HPDE6-E6E7 (cell line): Measurements from ENCODE around the gene LILRA1.
"Not testable (repeated sequence)": the region's sequence is repeated elsewhere in the genome, so short reads cannot be mapped to it uniquely, and the experiment has no call there.

Experiments
- DNase-seq: peaks from one replicate; pipeline ENCODE4 v3.0.0; 2011; ENCODE audit warnings: missing footprints; ENCODE audit errors: extremely low spot score

LILRA1 gene

DNA sequence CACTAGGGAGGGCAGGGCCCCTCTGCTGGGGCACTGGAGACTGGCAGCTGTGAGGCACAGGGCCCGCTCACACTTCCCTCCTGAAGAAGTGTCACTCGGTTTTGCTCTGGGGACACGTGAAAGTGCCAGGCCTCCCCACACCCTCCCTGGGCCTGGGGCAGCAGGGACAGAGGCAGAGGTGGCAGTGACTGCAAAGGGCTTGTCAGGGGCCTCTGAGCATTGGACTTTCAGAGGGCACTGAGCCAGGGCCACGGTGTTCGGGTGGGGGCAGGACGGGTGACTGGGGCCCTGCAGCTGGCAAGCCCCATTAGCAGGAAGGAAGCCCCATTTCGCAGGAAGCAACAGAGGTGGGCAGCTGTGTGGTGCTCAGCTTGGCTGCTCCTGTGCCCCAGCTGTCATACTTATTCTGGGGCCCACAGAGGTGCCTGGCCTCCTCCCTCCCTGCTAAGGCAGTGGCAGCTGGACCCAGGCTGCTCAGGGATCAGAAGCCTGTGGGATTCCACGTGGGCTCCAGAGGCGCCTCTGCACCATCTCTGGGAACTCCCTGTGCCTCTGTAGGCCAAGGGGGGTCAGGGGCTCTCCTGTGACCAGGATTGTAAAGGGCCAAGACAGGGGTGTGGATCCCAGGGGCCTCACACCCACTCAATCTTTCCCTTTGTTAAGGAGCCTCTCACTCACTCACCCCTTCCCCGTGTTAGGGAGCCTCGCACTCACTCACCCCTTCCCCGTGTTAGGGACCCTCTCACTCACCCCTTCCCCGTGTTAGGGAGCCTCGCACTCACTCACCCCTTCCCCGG is 31.7 kb downstream of the LILRA1 start:
- DNase-seq: not testable (repeated sequence)

DNA sequence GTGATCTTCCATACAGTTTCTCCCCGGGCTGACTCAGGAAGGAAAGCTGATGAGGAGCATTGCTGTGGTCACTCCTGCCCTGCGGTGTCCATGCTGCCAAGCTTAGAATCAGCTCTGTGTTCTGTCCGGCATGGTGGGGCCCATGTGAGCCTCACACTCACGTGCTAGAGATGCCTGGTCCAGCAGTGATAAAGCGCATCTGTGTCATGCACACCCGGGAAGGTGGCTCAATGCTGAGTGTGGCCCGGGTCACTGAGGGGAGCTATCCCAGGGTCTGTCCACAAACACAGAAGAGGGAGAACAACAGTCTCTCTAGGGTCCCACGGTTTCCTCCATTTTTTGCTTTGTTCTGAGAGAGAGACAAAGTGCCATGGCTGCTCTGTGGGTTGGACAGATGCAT is 33.3 kb downstream of the LILRA1 start:
- DNase-seq: no peak

DNA sequence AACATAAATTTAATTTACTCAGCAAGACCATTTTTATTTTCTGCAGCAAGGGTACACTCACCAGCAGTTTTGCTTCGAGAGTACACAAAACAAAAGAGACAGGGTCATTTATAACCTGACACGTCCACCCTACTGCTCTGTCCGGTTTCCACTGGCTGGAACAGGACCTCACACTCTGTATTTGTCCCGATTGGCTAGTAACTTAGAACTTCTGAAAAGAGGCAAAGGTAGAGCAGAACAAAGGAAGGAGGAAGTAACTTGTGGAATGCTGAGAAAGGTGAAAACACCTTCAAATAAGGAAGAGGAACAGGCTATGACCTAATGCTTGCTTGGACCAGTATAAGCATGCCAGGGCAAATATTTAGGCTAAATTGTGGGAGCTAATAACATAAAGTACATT is 34.5 kb downstream of the LILRA1 start:
- DNase-seq: not testable (repeated sequence)

DNA sequence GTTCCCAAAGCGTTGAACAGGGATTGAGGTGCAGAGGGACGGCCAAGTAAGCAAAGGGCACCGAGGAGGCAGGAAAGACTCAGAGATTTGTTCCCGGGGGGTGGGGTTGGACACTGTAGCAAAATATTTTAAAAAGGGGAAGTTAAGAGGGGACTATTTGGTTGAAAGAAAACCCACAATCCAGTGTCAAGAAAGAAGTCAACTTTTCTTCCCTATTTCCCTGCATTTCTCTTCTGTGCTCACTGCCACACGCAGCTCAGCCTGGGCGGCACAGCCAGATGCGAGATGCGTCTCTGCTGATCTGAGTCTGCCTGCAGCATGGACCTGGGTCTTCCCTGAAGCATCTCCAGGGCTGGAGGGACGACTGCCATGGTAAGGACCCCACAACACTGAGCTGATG is 36.8 kb downstream of the LILRA1 start, which contains the start of gene LILRB1:
LILRB1 (plus strand) TSS at position 223 of the 400 bp plus-strand sequence. CDS start 590 bp downstream, outside the sequence.
- DNase-seq: not testable (repeated sequence)

DNA sequence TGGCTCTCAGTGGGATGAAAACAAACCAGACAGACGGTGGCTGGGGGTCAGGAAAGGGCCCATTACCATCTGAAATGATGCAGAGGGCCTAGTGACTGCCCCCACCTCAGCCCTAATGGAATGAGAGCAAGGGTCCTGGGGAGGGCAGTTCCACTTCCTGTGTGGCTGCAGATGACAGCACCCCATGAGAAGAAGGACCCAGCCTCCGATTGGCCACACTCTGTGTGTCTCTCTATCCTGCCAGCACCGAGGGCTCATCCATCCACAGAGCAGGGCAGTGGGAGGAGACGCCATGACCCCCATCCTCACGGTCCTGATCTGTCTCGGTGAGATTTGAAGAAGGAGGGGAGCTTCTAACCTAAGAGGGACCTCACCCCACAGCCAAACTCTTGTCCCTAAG is 37.4 kb downstream of the LILRA1 start:
- no peak for DNase-seq

DNA sequence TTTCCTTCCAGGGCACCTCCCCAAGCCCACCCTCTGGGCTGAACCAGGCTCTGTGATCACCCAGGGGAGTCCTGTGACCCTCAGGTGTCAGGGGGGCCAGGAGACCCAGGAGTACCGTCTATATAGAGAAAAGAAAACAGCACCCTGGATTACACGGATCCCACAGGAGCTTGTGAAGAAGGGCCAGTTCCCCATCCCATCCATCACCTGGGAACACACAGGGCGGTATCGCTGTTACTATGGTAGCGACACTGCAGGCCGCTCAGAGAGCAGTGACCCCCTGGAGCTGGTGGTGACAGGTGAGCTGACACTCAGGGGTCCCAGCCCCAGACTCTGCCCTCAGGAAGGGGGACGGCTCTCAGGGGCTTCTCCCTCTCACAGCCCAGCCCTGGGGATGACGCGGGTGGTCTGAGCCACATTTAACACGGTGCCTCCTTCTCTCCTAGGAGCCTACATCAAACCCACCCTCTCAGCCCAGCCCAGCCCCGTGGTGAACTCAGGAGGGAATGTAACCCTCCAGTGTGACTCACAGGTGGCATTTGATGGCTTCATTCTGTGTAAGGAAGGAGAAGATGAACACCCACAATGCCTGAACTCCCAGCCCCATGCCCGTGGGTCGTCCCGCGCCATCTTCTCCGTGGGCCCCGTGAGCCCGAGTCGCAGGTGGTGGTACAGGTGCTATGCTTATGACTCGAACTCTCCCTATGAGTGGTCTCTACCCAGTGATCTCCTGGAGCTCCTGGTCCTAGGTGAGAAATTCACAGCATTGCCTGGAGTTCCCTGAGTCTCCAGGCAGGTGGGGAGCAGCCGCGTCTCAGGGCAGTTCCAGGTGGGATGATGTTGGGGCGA is 38.3 kb downstream of the LILRA1 start:
- not testable (repeated sequence) for DNase-seq

DNA sequence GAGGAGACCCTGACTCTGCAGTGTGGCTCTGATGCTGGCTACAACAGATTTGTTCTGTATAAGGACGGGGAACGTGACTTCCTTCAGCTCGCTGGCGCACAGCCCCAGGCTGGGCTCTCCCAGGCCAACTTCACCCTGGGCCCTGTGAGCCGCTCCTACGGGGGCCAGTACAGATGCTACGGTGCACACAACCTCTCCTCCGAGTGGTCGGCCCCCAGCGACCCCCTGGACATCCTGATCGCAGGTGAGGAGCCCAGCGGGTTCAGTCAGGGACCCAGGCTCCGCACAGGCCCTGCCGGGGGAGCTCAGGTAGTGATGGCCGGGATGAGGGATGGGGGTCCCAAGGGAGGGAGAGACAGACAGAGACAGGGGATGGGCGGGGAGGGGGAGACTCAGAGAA is 39.1 kb downstream of the LILRA1 start:
- DNase-seq: not testable (repeated sequence)

DNA sequence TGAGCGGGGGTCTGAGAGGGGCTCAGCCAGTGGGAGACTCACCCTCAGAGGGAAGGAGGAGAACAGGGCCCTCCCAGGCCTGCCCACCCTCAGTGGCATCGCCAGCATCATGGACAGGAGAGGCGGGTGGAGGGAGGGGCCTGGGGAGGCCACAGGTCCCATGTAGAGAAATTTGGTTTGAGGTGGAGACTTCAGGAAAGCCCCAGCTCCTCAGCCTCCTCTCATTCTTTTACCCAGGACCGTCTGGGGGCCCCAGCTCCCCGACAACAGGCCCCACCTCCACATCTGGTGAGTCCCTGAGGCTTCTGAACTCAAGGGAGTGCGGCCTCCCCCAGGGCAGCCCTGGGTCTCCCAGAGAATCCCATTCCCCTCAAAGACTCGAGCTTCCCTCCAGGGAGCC is 40.0 kb downstream of the LILRA1 start:
- no peak for DNase-seq

DNA sequence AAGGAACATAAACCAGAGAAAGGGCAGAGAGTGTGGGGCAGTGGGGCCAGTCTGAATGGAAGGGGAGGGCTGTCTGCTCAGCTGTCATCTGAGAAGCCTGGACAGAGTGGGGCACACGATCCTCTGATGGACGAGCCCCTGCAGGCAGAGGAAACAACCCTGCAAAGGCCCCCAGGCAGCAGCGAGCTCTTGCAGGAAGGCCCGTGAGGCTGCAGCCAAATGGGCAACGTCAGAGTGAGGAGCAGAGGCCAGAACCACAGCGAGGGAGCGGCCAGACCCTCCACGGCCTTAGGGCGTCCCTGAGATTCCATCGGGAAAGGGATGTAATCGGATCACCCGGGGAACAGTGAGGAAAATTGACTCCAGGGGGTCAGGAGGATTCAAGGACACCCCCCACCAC is 42.6 kb downstream of the LILRA1 start:
- not testable (repeated sequence) for DNase-seq

DNA sequence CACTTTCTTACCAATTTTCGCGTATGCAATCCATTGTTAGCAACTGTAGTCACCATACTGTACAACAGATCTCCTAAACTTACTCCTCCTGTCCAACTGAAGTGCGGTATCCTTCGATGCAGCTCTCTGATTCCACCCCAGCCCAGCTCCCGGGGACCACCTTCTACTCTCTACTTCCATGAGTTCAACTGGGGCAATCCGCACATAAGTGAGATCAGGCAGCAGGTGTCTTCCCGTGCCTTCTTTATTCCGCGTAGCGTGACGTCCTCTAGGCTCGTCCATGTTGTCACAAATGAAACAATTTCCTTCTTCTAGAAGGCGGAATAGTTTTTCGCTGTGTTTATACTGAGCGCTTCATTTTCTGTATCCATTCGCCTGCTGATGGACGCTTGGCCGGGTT is 45.3 kb downstream of the LILRA1 start:
- no peak for DNase-seq

DNA sequence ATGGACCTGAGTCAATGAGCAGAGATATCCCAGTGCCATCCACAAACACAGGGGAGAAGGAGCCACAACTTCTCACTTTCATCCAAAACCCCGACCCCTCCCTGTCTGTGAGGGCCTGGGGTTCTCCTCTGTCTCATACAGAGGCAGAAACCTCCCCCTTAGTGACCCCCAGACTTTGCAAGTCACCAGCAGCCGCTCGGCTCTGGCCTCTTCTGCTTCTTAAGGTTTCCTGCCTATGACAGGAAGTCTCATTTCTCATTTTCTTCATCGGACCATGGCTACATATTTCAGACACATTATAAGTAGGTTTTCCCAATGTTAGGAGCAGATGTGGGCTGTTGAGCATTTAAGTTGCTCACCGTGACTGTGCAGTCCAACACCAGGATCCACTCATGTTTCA is 49.5 kb downstream of the LILRA1 start:
- DNase-seq: not testable (repeated sequence)

DNA sequence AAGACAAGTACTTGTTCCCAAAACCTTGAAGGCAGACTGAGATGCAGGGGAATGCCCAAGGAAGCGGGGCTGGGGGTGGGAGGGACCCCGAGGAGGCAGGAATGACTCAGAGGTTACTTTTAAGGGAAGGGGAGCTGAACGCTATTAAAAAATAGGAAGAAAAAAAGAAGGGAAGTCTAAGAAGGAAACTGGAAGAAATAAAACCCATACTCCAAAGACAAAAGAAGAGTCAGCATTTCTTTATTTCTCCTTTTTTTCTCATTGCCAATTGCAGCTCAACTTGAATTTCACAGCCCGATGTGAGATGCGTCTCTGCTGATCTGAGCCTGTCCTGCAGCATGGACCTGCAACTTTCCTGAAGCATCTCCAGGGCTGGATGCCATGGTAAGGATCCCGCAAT is 50.2 kb downstream of the LILRA1 start:
- not testable (repeated sequence) for DNase-seq

DNA sequence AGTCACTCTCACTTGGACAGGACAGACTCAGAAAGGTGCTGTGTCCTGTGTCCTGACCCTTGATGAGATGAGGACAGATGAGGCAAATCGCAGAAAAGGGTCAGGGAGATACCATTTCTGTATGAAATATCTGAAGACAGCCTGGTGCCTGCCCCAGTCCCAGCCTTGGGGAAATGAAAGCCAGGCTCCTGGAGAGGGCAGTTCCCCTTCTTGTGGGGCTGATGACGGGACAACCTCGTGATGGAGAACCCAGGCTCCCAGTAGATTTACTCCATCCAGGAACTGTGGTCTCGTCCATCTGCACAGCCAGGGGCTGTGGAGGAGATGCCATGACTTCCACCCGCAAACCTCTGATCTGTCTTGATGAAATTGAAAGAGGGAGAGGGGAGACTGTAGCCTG is 50.6 kb downstream of the LILRA1 start:
- no peak for DNase-seq

DNA sequence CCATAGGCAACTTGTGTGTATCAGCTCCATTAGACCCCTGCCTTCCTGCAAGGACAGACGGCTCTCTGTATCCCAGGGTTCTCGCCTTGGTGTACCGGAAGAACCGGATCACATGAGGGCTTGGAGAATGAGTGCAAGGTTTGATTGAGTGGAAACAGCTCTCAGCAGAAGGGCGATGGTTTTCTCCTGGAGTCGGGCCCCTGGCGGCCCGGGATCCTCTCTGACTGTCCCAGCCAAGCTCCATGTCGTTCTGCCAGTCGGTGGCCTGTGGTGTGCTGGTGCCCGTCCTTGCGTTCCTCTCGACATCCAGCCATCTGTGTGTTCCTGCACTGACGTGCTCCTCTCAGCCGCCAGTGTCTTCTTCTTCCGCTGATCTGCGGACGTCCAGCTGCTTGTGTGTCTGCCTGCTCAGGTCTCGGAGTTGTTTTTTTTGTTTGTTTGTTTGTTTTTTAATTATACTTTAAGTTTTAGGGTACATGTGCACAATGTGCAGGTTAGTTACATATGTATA is 53.0 kb downstream of the LILRA1 start:
- no peak for DNase-seq

DNA sequence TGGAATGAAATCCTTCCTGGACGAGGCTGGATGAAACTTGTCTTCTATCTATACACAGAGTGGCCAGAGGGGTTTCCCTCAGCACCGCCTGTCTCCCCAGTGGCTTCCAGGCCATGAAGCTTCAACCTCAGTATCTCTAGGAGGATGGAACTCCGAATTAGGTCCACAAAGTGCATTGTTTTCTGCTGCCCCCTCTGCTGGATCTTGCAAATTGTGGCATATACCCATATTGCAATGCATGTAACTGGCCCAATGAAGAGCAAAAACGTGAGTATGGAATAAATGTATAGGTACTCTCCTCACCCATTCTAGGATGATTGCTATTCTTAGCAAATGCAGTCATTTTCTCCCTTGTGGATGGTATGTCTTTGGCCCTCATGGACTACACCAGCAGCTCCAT is 54.7 kb downstream of the LILRA1 start:
- DNase-seq: no peak

DNA sequence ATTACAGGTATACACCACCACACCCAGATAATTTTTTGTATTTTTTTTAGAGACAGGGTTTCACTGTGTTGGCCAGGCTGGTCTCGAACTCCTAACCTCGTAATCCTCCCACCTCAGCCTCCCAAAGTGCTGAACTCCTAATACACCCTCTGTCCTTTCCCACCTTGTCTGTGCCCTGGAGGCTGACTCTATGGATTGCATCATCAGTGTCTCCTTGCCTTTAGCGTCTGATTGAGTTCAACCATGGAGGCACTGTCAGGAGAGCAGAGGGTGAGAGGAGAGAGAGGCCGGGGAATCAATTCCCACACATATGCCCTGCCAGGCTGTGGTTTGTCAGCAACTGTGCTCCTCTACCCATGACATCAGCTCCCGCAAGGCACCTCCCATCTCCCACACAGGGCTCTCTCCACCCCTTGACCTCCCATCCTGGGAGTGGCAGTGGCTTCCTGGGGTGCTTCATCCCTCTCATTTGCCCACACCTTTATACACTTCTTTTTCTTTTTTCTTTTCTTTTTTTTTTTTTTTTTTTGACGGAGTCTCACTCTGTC is 56.8 kb downstream of the LILRA1 start:
- DNase-seq: no peak
